MCF 10A (cell line): Measurements from ENCODE around the gene MPRIP. TPM values are rescaled to one million over a fixed set of nuclear protein-coding genes. Genes with fewer than 3 reads are reported as not detected.
"Not testable (repeated sequence)": the region's sequence is repeated elsewhere in the genome, so short reads cannot be mapped to it uniquely, and the experiment has no call there.

Source experiments
- BruUV-seq: library from RNA; stranded (reverse); fragments of 400-500 nt; replicated peaks from 2 replicates; lab custom pipeline; 2021; lab: Mats Ljungman, UMichigan
- CTCF ChIA-PET: fragments of 300-600 bp; sonication (Branson Sonifier 250); formaldehyde crosslinking; extraction: SDS; loops from one replicate; lab custom pipeline; 2021; ENCODE audit warnings: antibody characterized with exemption, inconsistent platforms; lab: Yijun Ruan, JAX
- POLR2A ChIA-PET: fragments of 300-600, 350-650 bp; sonication (Branson Sonifier 250); formaldehyde crosslinking; extraction: SDS; loops from one replicate; lab custom pipeline; 2020; ENCODE audit warnings: antibody characterized with exemption, inconsistent platforms; lab: Yijun Ruan, JAX
- DNase-seq: peaks from one replicate; pipeline ENCODE4 v3.0.0-alpha.2; 2018; ENCODE audit not compliant: unreplicated experiment
- H3K27ac Mint-ChIP-seq: one replicate; pipeline ENCODE4 v1.8.0; 2022; ENCODE audit warnings: mild to moderate bottlenecking, low read depth, mixed read lengths; ENCODE audit not compliant: unreplicated experiment
- H3K27me3 Mint-ChIP-seq: one replicate; pipeline ENCODE4 v1.8.0; 2022; ENCODE audit warnings: mixed read lengths; ENCODE audit not compliant: insufficient read depth, unreplicated experiment
- H3K36me3 Mint-ChIP-seq: one replicate; pipeline ENCODE4 v1.8.0; 2022; ENCODE audit warnings: mild to moderate bottlenecking, moderate library complexity, mixed read lengths; ENCODE audit not compliant: insufficient read depth, unreplicated experiment
- H3K4me1 Mint-ChIP-seq: one replicate; pipeline ENCODE4 v1.8.0; 2022; ENCODE audit warnings: mixed read lengths; ENCODE audit not compliant: insufficient read depth, unreplicated experiment
- H3K4me3 Mint-ChIP-seq: one replicate; pipeline ENCODE4 v1.8.0; 2022; ENCODE audit warnings: mild to moderate bottlenecking, moderate library complexity, mixed read lengths; ENCODE audit not compliant: unreplicated experiment
- H3K9me3 Mint-ChIP-seq: one replicate; pipeline ENCODE4 v1.8.0; 2022; ENCODE audit warnings: mixed read lengths; ENCODE audit not compliant: unreplicated experiment
- CTCF ChIP-seq: fragments of 200-600 bp; IDR thresholded peaks from one replicate; pipeline ENCODE4 v1.8.0; 2022; ENCODE audit warnings: antibody characterized with exemption, mild to moderate bottlenecking; ENCODE audit not compliant: unreplicated experiment
- intact Hi-C: fragments of 100-400 bp; cut with micrococcal nuclease; formaldehyde crosslinking; loops from 2 replicates; pipeline ENCODE4 v1.14.1; 2022
- total RNA-seq: library from RNA; stranded (reverse); gene quantifications from 2 replicates; pipeline ENCODE4 v1.2.3, GENCODE V29; 2022

The MPRIP gene
- total RNA-seq, 1 experiment from 2014 or later, result 230 TPM

GRCh38 chr17:17001874-17002520, 40.3 kb upstream of the MPRIP start:
- peak; percentile 97 for TF ChIP-seq CTCF
- H3K4me3 Mint-ChIP-seq, result no peak overlapping the region
- intact Hi-C loops, result loop anchor here (5.0 to 10.0 kb wide), 3 partner anchors 153 to 640 kb away; no protein-coding TSS in a partner anchor
- H3K27me3 Mint-ChIP-seq, result no peaks in the 10 kb centered on the region
- H3K9me3 Mint-ChIP-seq, result no peaks in the 10 kb centered on the region
- CTCF ChIA-PET, result interaction anchor here (0.6 to 1.1 kb wide), 6 partner anchors 39 to 514 kb away, joined by 3 to 4 read pairs (median 3); no protein-coding TSS in a partner anchor
- no TSS peak for BruUV-seq
- no peaks in the 10 kb centered on the region for H3K36me3 Mint-ChIP-seq
- no peaks in the 10 kb centered on the region for H3K4me1 Mint-ChIP-seq
- H3K27ac Mint-ChIP-seq, result no peak overlapping the region
- POLR2A ChIA-PET, result interaction anchor here (0.6 kb wide), 1 partner anchor 353 kb away, joined by 3 read pairs; no protein-coding TSS in a partner anchor
- DNase-seq, result peak; percentile 80

GRCh38 chr17:17002731-17003715, 39.2 kb upstream of the MPRIP start:
- not testable (repeated sequence) for H3K4me1 Mint-ChIP-seq, H3K9me3 Mint-ChIP-seq, BruUV-seq, H3K4me3 Mint-ChIP-seq, DNase-seq, H3K36me3 Mint-ChIP-seq, H3K27ac Mint-ChIP-seq, H3K27me3 Mint-ChIP-seq
- POLR2A ChIA-PET, result interaction anchor here (0.6 kb wide), 1 partner anchor 352 kb away, joined by 3 read pairs; no protein-coding TSS in a partner anchor
- intact Hi-C loops, result loop anchor here (5.0 to 10.0 kb wide), 3 partner anchors 152 to 639 kb away; no protein-coding TSS in a partner anchor
- CTCF ChIA-PET, result interaction anchor here (0.6 to 0.7 kb wide), 3 partner anchors 146 to 515 kb away, joined by 3 to 4 read pairs (median 3); no protein-coding TSS in a partner anchor

- no TSS peak for BruUV-seq
- no peak for DNase-seq
- Mint-ChIP-seq H3K27me3 (no peaks in the 10 kb centered on the region), H3K9me3 (no peaks in the 10 kb centered on the region), H3K27ac (no peak overlapping the region), H3K36me3 (no peaks in the 10 kb centered on the region), H3K4me3 (no peak overlapping the region), H3K4me1 (no peaks in the 10 kb centered on the region)
- no peak for TF ChIP-seq CTCF
- ChIA-PET POLR2A (interaction anchor here (0.7 kb wide), 1 partner anchor 28 kb away, joined by 3 read pairs; no protein-coding TSS in a partner anchor), CTCF (interaction anchor here (0.7 kb wide), 1 partner anchor 78 kb away, joined by 3 read pairs; no protein-coding TSS in a partner anchor)
- intact Hi-C loops, result loop anchor here (5.0 to 10.0 kb wide), 3 partner anchors 150 to 638 kb away; no protein-coding TSS in a partner anchor
These were observed 37.8 kb upstream of the MPRIP start for GRCh38 chr17:17004251-17004996.

- H3K9me3 Mint-ChIP-seq, DNase-seq, BruUV-seq, H3K36me3 Mint-ChIP-seq, POLR2A ChIA-PET, H3K4me3 Mint-ChIP-seq, H3K27ac Mint-ChIP-seq, H3K4me1 Mint-ChIP-seq, H3K27me3 Mint-ChIP-seq: not testable (repeated sequence)
- CTCF ChIA-PET, result interaction anchor here (0.9 to 1.1 kb wide), 2 partner anchors 15 to 29 kb away, joined by 3 to 4 read pairs; no protein-coding TSS in a partner anchor
- intact Hi-C loops, result loop anchor here (5.0 to 10.0 kb wide), 3 partner anchors 150 to 637 kb away; no protein-coding TSS in a partner anchor
These were observed 37.2 kb upstream of the MPRIP start for GRCh38 chr17:17004997-17005614.

DNA sequence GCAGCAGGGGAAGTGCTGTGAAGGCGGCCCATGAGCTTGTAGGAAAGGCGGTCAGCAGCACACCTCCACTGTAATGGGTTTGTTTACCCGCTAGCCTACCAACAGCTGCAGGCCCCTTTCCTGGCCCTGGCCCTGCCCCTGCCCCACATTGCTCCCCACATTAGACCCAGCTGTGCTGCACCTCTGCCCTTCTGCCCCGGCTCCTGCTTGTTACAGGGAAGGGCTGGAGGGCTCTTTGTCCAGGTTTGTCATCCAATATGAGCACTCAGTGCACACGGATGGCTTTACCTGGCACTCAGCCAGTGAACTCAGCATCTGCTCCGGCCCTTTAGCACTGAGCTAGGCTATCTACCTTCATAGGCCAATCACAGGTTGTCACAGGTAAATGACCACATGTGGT, 34.4 kb upstream of the MPRIP start:
- intact Hi-C loops, result loop anchor here (10.0 kb wide), 1 partner anchor 147 kb away; no protein-coding TSS in a partner anchor
- POLR2A ChIA-PET, H3K36me3 Mint-ChIP-seq, DNase-seq, H3K4me3 Mint-ChIP-seq, H3K27me3 Mint-ChIP-seq, H3K27ac Mint-ChIP-seq, H3K4me1 Mint-ChIP-seq, H3K9me3 Mint-ChIP-seq, BruUV-seq: not testable (repeated sequence)
- CTCF ChIA-PET, result interaction anchor here (0.6 kb wide), 1 partner anchor 8 kb away, joined by 3 read pairs; no protein-coding TSS in a partner anchor
